ENCODE measurements around the gene ERVV-1.
A peak's percentile ranks its signal among the peaks of the same experiment; 100 is the strongest.
"Not testable (repeated sequence)": the region's sequence is repeated elsewhere in the genome, so short reads cannot be mapped to it uniquely, and the experiment has no call there.

The ERVV-1 gene

GRCh38 chr19:53015159-53015558 is 1.4 kb downstream of the ERVV-1 start:
- H3K4me3 ChIP-seq (ENCODE audit: low read depth, low read length): no peak overlapping the region
- no peak for DNase-seq (ENCODE audit: low read depth, low spot score)
- in situ Hi-C loops (cut with HindIII; ENCODE audit: low sequenced_read_pairs): no loop called here
- TF ChIP-seq CTCF (IDR thresholded peaks at IDR 0.05; ENCODE audit: low read depth, low read length): no peak

DNA sequence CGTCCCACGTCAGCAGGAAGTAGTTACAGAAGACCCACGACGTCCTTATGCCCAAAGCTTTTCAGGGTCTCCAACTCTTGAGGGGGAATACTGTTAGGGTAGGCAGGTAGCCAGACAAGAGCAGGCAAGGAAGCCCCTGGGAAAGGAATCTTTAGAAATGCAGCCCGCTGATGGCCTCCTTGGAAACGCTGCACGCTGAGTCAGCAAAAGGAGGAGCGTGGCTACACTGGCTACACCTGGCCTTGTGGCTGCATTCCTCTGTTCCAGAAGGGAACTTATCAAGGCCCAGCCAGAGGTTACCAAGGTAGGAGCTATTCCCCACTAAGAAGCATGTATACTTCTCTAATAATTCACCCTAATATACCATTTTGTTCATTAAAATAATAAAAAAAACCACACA is 2.0 kb downstream of the ERVV-1 start:
- no peak for TF ChIP-seq CTCF (IDR thresholded peaks at IDR 0.05; ENCODE audit: low read depth, low read length)
- in situ Hi-C loops (cut with HindIII; ENCODE audit: low sequenced_read_pairs): no loop called here
- H3K4me3 ChIP-seq (ENCODE audit: low read depth, low read length): no peak overlapping the region
- no peak for DNase-seq (ENCODE audit: low read depth, low spot score)

DNA sequence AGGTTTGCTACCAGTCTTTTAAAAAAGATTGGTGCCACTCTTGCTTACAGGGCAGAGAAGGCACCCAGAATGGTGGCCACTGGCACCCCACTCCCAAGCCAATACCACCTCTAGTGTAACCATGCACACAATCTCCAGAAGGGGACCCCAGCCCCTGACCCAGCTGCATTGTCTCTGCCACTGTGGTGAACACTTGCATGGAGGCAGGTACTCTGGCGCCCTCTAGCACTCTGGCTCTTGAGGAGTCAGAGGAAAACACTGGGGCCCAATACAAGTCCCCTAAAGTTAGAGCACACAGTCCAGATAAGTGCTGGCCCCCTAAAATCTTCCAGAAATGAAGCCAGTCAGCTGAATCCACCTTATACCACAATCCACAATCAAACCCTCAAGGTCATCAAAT is 6.0 kb downstream of the ERVV-1 start:
- in situ Hi-C loops (cut with HindIII; ENCODE audit: low sequenced_read_pairs): no loop called here
- H3K4me3 ChIP-seq (ENCODE audit: low read depth, low read length): no peak overlapping the region
- DNase-seq (ENCODE audit: low read depth, low spot score): no peak
- TF ChIP-seq CTCF (IDR thresholded peaks at IDR 0.05; ENCODE audit: low read depth, low read length): no peak

DNA sequence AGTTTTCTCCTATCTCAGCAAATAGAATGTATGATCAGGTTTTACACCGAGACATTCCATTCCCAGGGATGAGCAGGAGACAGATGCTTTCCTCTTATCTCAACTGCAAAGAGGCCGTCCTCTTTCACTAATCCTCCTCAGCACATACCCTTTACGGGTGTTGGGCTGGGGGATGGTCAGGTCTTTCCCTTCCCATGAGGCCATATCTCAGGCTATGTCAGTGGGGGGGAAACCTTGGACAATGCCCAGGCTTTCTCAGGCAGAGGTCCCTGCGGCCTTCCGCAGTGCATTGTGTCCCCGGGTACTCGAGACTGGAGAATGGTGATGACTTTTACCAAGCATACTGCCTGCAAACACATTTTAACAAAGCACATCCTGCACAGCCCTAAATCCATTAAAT is 14.6 kb downstream of the ERVV-1 start:
- H3K4me3 ChIP-seq (ENCODE audit: low read depth, low read length); DNase-seq (ENCODE audit: low read depth, low spot score); in situ Hi-C loops (cut with HindIII; ENCODE audit: low sequenced_read_pairs): not testable (repeated sequence)

- TF ChIP-seq CTCF (IDR thresholded peaks at IDR 0.05; ENCODE audit: low read depth, low read length): no peak
- in situ Hi-C loops (cut with HindIII; ENCODE audit: low sequenced_read_pairs): no loop called here
- no peak for DNase-seq (ENCODE audit: low read depth, low spot score)
- H3K4me3 ChIP-seq (ENCODE audit: low read depth, low read length): no peak overlapping the region
Observed at GRCh38 chr19:53034054-53034453, 20.3 kb downstream of the ERVV-1 start.

DNA sequence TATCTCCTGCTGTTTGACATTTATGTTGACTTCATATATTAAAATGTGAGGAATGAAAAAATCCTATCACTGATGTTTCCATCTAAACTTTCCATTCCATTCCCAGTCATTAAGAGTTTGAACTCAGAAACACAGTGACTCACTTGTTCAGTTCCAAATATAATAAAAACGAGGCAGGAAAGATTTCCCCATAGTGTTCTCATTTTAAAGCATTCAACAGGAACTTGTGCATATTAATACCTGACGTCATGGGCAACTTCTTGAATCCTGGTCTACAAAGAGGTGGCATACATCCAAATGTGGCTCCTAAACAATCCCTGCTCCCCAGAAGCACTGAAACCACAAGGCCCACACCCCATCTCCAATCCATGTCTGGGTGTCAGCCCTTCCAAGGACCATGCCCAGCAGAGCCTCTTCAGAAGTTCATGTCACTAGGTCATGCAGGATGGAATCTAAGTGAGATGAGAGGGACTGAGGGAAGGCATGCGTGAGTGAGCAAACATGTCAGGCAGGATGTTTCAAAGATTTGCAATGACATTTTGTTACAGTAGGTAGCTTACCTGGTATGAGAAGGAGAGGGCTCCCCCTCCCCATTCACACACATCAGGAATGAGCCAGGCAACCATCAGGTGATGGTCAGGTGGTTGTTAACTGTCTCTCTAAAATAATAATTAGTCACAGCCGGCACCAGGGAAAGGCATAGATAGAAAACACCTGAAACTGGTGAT is 21.4 kb downstream of the ERVV-1 start:
- H3K4me3 ChIP-seq (ENCODE audit: low read depth, low read length): no peak overlapping the region
- in situ Hi-C loops (cut with HindIII; ENCODE audit: low sequenced_read_pairs): no loop called here
- DNase-seq (ENCODE audit: low read depth, low spot score): no peak
- no peak for TF ChIP-seq CTCF (IDR thresholded peaks at IDR 0.05; ENCODE audit: low read depth, low read length)

GRCh38 chr19:53037101-53038097 is 23.7 kb downstream of the ERVV-1 start:
- TF ChIP-seq CTCF (IDR thresholded peaks at IDR 0.05; ENCODE audit: low read depth, low read length): no peak
- H3K4me3 ChIP-seq (ENCODE audit: low read depth, low read length): peak overlapping the region; percentile 62
- in situ Hi-C loops (cut with HindIII; ENCODE audit: low sequenced_read_pairs): no loop called here
- DNase-seq (ENCODE audit: low read depth, low spot score): peak; percentile 62

Measured in astrocyte of the spinal cord (primary cell).